GM03348 (cell line): ENCODE data around the gene TOMM20.
A peak's percentile ranks its signal among the peaks of the same experiment; 100 is the strongest.

Experiments
- DNase-seq: peaks from one replicate; pipeline ENCODE4 v3.0.0; 2012; ENCODE audit warnings: low spot score

TOMM20 gene

GRCh38 chr1:235060607-235061470, 67.8 kb downstream of the TOMM20 start:
- DNase-seq, result peak; percentile 57
